Osteoblast (primary cell): ENCODE results near the gene MMP28. TPM values are rescaled to one million over a fixed set of nuclear protein-coding genes. Genes with fewer than 3 reads are reported as not detected.

Experiments used
- DNase-seq: peaks from one replicate; pipeline ENCODE4 v3.0.0; 2011; ENCODE audit warnings: low spot score, mixed read lengths; ENCODE audit not compliant: insufficient read length; ENCODE audit errors: missing footprints
- H2AFZ ChIP-seq: 2 replicates; pipeline ENCODE4 v1.6.0; 2011; ENCODE audit warnings: mild to moderate bottlenecking, low read length
- H3K27ac ChIP-seq: 2 replicates; pipeline ENCODE4 v1.5.1; 2011; ENCODE audit warnings: mild to moderate bottlenecking, low read depth, low read length, moderate library complexity
- H3K27me3 ChIP-seq: 2 replicates; pipeline ENCODE4 v1.6.0; 2012; ENCODE audit warnings: mild to moderate bottlenecking, control low read depth, inconsistent platforms, low read length, moderate library complexity; ENCODE audit not compliant: insufficient read depth
- H3K36me3 ChIP-seq: 2 replicates; pipeline ENCODE4 v1.5.1; 2011; ENCODE audit warnings: mild to moderate bottlenecking, low read length, control low read depth, moderate library complexity; ENCODE audit not compliant: insufficient read depth
- H3K4me1 ChIP-seq: 2 replicates; pipeline ENCODE4 v1.5.1; 2011; ENCODE audit warnings: mild to moderate bottlenecking, low read length, control low read depth, moderate library complexity; ENCODE audit not compliant: insufficient read depth
- H3K4me2 ChIP-seq: 2 replicates; pipeline ENCODE4 v1.6.0; 2011; ENCODE audit warnings: mild to moderate bottlenecking, low read length; ENCODE audit not compliant: insufficient read depth
- H3K4me3 ChIP-seq: fragments of 200-600 bp; sonication (generic); 3 replicates; pipeline ENCODE4 v1.5.1; 2012; ENCODE audit warnings: mild to moderate bottlenecking, low read length, inconsistent platforms; ENCODE audit not compliant: insufficient read depth
- H3K79me2 ChIP-seq: 2 replicates; pipeline ENCODE4 v1.6.0; 2012; ENCODE audit warnings: mild to moderate bottlenecking, low read length, control low read depth, inconsistent platforms; ENCODE audit not compliant: insufficient read depth
- H3K9me3 ChIP-seq: 2 replicates; pipeline ENCODE4 v1.5.1; 2011; ENCODE audit warnings: low read depth, low read length, control low read depth
- H4K20me1 ChIP-seq: 2 replicates; pipeline ENCODE4 v1.6.0; 2012; ENCODE audit warnings: mild to moderate bottlenecking, low read length, control low read depth; ENCODE audit not compliant: insufficient read depth
- CTCF ChIP-seq: IDR thresholded peaks from 2 replicates; pipeline ENCODE4 v1.5.1; 2011; ENCODE audit warnings: mild to moderate bottlenecking, low read depth, low read length, moderate library complexity; ENCODE audit errors: extremely low read depth
- total RNA-seq: library from RNA; depleted of rRNA; stranded (reverse); fragments of >200 nt; gene quantifications from 2 replicates; pipeline ENCODE4 v1.2.3, GENCODE V29; 2012

MMP28 gene
- total RNA-seq, 1 donor, result 1.8 TPM

GRCh38 chr17:35732806-35733136 is 62.7 kb downstream of the MMP28 start:
- DNase-seq, result peak; percentile 72
- Histone ChIP-seq H3K79me2 (no peaks in the 10 kb centered on the region), H4K20me1 (peaks cover 5% of the 10 kb centered on the region), H3K36me3 (no peaks in the 10 kb centered on the region), H3K4me2 (peak overlapping the region; percentile 74), H3K4me1 (peaks cover 6% of the 10 kb centered on the region), H3K9me3 (no peaks in the 10 kb centered on the region), H2AFZ (no peak overlapping the region), H3K4me3 (no peak overlapping the region), H3K27me3 (no peaks in the 10 kb centered on the region), H3K27ac (no peak overlapping the region)
- no peak for TF ChIP-seq CTCF

- Histone ChIP-seq H3K79me2 (no peaks in the 10 kb centered on the region), H3K27ac (no peak overlapping the region), H2AFZ (no peak overlapping the region), H3K4me1 (peaks cover 9% of the 10 kb centered on the region), H3K27me3 (no peaks in the 10 kb centered on the region), H3K36me3 (no peaks in the 10 kb centered on the region), H3K4me3 (peak overlapping the region; percentile 68), H3K9me3 (no peaks in the 10 kb centered on the region), H3K4me2 (peak overlapping the region; percentile 74), H4K20me1 (peaks cover 5% of the 10 kb centered on the region)
- peak; percentile 89 for DNase-seq
- TF ChIP-seq CTCF, result no peak
These were observed 63.3 kb downstream of the MMP28 start for GRCh38 chr17:35731917-35732805.

- Histone ChIP-seq H3K79me2 (no peaks in the 10 kb centered on the region), H3K4me1 (peaks cover 17% of the 10 kb centered on the region), H3K27ac (no peak within 1 kb of the TSS), H3K27me3 (no peaks in the 10 kb centered on the region), H2AFZ (no peak within 1 kb of the TSS), H3K4me3 (peak within 1 kb of the TSS; percentile 68), H3K9me3 (no peaks in the 10 kb centered on the region), H4K20me1 (peaks cover 5% of the 10 kb centered on the region), H3K36me3 (no peaks in the 10 kb centered on the region), H3K4me2 (peak within 1 kb of the TSS; percentile 78)
- DNase-seq, result peak; percentile 98
- TF ChIP-seq CTCF, result no peak
These were observed 64.1 kb downstream of the MMP28 start, which contains the start of gene RASL10B for GRCh38 chr17:35731239-35731916. Gene RASL10B (plus strand): TSS chr17:35731639. CDS start chr17:35735185, 3,546 bp downstream.
